Fibroblast of peridontal ligament (primary cell): ENCODE results near the gene PSD4.

ENCODE experiments used
- DNase-seq: peaks from one replicate; pipeline ENCODE4 v3.0.0-alpha.2; 2010; ENCODE audit errors: extremely low read depth

PSD4 gene

GRCh38 chr2:113167962-113168340 lies 5.8 kb upstream of the PSD4 start:
- DNase-seq: no peak

GRCh38 chr2:113169002-113169530 lies 4.7 kb upstream of the PSD4 start:
- no peak for DNase-seq

DNA sequence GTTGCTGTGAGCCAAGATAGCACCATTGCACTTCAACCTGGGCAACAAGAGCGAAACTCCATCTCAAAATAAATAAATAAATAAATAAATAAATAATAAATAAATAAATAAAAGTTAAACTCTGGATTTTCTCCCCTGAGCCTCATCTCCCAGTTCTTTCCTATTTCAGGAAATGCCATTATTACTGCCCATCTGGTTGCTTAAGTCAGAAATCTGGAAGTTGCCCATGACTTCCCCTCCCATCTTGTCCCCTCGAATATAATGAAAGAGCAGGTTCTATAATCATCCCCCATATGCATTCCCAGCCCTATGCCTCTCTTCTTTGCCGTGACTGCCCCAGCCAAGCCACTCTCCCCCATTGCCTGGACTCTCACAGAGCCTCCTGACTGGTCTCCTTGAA lies 4.2 kb upstream of the PSD4 start:
- no peak for DNase-seq

DNA sequence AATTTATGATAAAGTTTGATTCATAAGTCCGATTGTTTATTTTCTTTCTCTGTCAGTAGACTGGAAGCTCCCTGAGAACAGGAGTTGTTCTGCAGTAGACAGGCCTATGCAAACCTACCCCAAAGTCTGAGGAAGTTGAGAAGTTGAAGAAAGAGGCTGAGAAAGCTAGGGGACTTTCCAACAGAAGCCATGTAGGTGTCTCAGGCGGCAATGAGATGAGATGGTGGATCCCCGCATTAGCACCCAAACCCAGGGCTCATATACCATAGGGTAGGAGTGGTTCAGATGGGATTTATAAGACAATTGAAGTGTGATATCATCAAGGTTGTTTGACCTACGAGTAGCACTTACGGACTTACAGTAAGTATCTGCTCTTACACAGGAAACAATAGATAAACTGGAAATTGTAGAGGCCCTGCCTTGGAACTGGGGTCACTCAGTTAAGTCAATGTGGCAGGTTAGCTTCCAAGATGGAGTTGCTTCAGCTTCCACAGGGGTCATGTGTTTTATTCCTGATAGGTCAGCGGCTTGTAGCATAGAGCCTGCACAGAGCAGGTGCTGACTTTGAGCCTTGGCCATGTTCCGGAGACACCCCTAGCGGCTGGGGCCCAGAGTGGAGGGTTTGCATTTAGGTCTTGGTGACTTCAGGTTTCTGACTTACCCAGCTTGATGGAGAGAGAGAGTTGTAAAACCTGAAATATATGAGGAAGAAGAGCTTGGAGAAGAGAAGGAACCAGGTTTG lies 2.3 kb upstream of the PSD4 start:
- DNase-seq: no peak

- DNase-seq: no peak
Observed at GRCh38 chr2:113172721-113173541, 840 bp upstream of the PSD4 start.

DNA sequence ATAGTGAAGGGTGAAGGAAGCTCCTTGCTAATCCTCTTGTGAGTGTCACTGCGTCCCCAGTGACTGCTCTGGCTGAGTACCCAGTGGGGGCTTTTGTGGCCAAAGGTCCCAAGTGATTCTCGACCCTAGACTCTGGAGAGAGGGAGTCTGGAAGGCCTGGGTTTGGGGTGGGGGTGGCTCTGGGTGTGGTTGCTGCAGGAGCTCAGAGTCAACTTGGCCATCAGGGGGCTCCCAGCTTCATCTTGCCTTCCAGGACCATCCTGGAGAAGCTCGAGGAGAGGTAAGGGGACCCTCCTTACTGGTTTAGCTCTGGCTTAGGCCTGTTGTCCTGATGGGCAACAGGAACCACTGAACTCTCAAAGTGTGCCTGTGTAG lies 592 bp downstream of the PSD4 start:
- DNase-seq: no peak

GRCh38 chr2:113175042-113175628 lies 1.4 kb downstream of the PSD4 start:
- DNase-seq: no peak

DNA sequence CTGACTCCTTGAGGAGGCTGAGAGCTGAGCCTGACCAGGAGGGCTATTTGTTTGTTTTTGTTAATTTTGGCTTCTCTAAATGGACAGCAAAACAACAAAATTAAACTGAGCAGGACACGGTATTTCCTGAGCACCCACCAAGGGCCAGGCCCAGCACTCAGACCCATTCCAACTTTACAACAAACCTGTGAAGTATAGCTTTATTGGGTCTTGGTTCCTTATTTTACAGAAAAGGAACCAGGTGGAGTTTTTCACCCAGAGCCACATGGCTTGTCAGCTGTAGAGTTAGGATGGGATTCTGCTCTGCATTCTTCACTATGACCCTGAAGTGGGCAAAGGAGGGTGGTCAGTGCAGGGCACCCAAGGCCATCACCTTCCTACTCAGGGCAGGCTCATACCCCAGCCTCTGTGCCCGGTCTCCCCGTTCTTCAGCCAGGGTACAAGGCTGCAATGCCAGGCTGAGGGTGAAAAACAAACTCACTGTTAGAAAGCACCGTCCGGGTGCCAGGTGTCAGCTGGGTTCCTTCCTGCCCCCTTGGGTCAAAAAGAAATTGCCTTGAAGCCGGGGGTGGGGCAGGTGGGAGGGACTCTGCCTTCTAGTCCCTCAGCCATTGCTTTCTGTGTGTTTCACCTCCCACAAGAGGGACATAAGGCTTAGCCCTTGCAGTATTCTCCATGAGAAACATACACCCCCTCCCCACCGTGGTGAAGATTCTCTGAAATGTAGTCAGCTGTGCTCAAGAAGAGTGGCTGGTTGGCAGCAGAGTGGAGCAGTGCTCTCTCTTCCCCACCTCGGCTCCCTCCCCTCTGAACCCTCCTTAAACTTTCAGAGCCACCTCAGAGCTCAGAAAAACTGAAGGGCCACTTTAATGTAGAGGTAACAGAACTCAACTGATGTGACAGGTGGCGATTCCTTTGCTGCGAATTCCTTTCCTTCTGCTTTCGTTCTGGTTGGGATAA lies 2.2 kb downstream of the PSD4 start:
- no peak for DNase-seq

- no peak for DNase-seq
Observed at GRCh38 chr2:113176696-113177355, 3.1 kb downstream of the PSD4 start.

- no peak for DNase-seq
Observed at GRCh38 chr2:113178069-113178746, 4.4 kb downstream of the PSD4 start.

GRCh38 chr2:113178891-113179290 lies 5.1 kb downstream of the PSD4 start:
- no peak for DNase-seq

GRCh38 chr2:113179446-113180045 lies 5.8 kb downstream of the PSD4 start:
- DNase-seq: no peak

DNA sequence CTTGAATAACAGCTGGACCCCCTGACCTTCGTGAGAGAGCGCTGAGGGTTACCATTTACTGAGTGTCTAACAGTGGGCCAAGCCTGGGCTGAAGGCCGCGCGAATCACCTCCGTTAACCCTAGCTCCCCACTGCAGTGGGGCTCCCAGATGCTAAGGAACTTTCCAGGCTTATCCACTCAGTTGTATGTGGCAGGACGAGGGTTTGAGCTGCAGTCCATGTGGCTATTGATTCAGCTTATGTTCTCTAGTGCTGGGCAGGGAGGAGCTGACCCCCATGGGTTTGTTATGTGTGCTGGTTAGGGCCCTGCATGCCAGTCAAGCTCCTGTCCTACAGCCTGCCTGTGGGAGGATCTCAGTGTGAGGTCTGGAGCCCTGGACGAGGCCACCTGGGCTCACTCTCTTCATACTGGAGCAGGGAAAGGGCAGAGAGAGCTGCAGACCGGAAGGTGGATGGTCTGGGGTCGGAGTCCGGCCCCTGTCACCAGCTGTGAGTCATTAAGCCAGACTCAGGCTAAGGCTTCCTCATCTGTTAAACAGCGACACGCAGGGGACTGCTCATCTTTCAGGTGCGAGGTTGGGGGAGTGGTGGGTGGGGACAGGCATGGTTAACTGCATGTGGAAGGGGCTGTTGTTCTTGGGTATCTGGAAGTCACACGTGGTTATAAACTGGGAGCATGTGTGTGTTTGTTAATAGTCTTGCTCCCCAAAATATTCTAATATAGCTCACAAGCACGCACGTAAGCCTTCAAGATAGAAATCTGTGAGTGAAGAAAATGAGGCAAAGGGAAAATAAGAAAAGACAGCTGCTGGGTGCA lies 6.6 kb downstream of the PSD4 start:
- no peak for DNase-seq

- no peak for DNase-seq
Observed at GRCh38 chr2:113181258-113182051, 7.7 kb downstream of the PSD4 start.

DNA sequence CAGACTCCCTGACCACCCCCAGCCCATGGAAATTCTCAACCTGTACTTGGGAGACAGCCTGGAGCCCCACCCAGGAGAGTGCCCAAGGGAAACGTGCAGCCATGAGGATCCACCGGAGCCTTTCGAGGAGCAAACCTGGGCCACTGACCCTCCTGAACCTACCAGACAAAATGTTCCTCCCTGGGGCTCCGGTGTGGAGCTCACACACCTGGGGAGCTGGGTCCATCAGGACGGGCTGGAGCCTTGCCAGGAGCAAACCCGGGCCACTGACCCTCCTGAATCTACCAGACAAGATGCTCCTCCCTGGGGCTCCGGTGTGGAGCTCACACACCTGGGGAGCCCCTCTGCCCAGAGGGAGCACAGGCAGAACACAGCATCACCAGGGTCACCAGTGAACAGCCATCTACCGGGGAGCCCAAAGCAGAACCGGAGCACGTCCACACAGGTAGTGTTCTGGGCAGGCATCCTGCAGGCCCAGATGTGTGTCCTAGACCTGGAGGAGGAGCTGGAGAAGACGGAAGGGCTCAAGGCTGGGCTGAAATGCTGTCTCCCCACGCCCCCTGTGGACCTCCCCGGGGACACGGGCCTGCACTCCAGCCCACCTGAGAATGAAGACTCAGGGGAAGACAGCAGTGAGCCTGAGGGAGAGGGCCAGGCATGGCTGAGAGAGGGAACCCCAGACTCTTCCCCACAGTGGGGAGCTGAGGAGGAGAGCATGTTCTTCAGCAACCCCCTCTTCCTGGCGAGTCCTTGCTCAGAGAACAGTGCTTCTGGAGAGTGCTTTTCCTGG lies 8.9 kb downstream of the PSD4 start:
- DNase-seq: no peak

DNA sequence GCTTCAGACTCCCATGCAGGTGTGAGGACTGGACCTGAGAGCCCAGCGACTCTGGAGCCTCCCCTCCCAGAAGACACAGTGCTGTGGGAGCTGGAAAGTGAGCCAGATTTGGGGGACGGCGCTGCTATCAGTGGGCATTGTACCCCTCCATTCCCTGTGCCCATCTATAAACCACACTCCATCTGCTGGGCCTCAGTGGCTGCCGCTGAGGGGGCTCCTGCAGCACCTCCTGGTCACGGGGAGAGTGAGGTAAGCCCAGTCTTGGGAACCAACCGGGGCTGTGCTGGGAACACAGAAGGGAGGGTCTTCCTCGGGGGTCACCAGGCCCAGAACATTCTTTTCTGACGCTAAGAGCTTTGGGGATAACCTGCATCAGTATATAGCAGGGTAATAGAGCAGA lies 9.5 kb downstream of the PSD4 start:
- no peak for DNase-seq

- no peak for DNase-seq
Observed at GRCh38 chr2:113183703-113184102, 9.9 kb downstream of the PSD4 start.
